Subcutaneous abdominal adipose tissue (tissue), 5 donors: Measurements from ENCODE around the gene DMKN.

Experiments
- H3K27ac ChIP-seq: one replicate; pipeline ENCODE4 v1.7.0; 2013; ENCODE audit warnings: low read depth, mild to moderate bottlenecking, inconsistent platforms, low read length, moderate library complexity
- H3K27me3 ChIP-seq, 5 donors: one replicate each; pipeline ENCODE4 v1.7.0; 2013; ENCODE audit warnings: low read length in 5 of 5, inconsistent platforms in 1 of 5; ENCODE audit not compliant: control insufficient read depth in 5 of 5, insufficient read depth in 4 of 5
- H3K36me3 ChIP-seq, 5 donors: one replicate each; pipeline ENCODE4 v1.7.0; 2013; ENCODE audit warnings: low read length in 5 of 5; ENCODE audit not compliant: control insufficient read depth in 5 of 5, insufficient read depth in 5 of 5
- H3K4me1 ChIP-seq, 5 donors: one replicate each; pipeline ENCODE4 v1.7.0; 2013; ENCODE audit warnings: low read length in 5 of 5, mild to moderate bottlenecking in 3 of 5, moderate library complexity in 1 of 5; ENCODE audit not compliant: control insufficient read depth in 5 of 5, insufficient read depth in 5 of 5
- H3K4me3 ChIP-seq, 5 donors: one replicate each; pipeline ENCODE4 v1.7.0; 2013; ENCODE audit warnings: low read length in 5 of 5, low read depth in 1 of 5
- H3K9ac ChIP-seq, 5 donors: one replicate each; pipeline ENCODE4 v1.7.0; 2013; ENCODE audit warnings: low read length in 5 of 5, mild to moderate bottlenecking in 4 of 5, moderate library complexity in 3 of 5
- H3K9me3 ChIP-seq, 5 donors: one replicate each; pipeline ENCODE4 v1.7.0; 2013; ENCODE audit warnings: low read length in 5 of 5; ENCODE audit not compliant: control insufficient read depth in 5 of 5
- donor health status: healthy.
- donor health status: healthy.
- donor health status: healthy.
- donor health status: healthy.
- donor health status: healthy.

The DMKN gene

DNA sequence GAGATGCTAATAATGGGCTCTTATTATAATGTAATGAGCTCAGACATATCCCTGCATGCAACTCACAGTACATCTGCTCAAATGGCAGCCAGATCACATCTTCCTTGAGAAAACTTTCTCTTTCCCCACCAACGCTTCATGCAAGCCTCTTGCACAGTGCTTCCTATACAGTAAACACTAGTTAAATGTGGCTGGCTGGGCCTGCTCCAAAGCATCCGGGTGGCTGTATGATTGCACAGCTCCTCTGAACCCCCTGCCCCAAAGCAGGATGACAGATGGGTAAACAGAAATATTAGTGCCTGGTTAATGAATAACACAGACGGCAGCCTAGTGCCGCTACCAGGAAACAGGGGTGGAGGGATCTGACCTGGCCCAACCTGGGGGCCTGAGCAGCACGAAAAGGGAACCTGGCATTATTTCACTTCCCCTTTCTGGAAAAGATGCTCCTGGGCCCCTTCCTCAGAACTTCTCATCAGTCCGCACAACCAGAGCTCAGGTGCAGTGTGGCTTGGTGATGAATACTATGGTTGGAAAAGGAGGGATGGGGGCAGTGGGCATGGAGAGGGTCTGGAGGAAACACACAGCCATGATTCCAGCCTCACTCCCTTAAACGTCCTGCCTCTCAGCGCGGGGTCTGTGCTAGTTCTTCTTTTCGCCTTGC lies 54.6 kb downstream of the DMKN start:
- Histone ChIP-seq H3K9me3 (no peaks in the 10 kb centered on the region), H3K27me3 (no peaks in the 10 kb centered on the region), H3K36me3 (no peaks in the 10 kb centered on the region), H3K4me3 (peak overlapping the region in 3 of 5 donors; percentile 27 to 54 (median 31)), H3K9ac (peak overlapping the region; percentile 27 to 84 (median 57)), H3K4me1 (peaks cover 23 to 64% (median 46%) of the 10 kb centered on the region in 5 donors), H3K27ac (peak overlapping the region; percentile 96)

- H3K27ac ChIP-seq: peak overlapping the region; percentile 96
- H3K36me3 ChIP-seq: no peaks in the 10 kb centered on the region
- H3K4me3 ChIP-seq: no peak overlapping the region
- no peaks in the 10 kb centered on the region for H3K27me3 ChIP-seq
- no peaks in the 10 kb centered on the region for H3K9me3 ChIP-seq
- H3K9ac ChIP-seq: peak overlapping the region in 1 of 5 donors; percentile 57
- peaks cover 23 to 57% (median 46%) of the 10 kb centered on the region in 5 donors for H3K4me1 ChIP-seq
Measured at GRCh38 chr19:35458192-35458591, 55.3 kb downstream of the DMKN start.

GRCh38 chr19:35457173-35457572 lies 56.3 kb downstream of the DMKN start:
- Histone ChIP-seq H3K36me3 (no peaks in the 10 kb centered on the region), H3K9ac (peak overlapping the region in 1 of 5 donors; percentile 45), H3K27me3 (no peaks in the 10 kb centered on the region), H3K27ac (peak overlapping the region; percentile 96), H3K4me1 (peaks cover 23 to 49% (median 43%) of the 10 kb centered on the region in 5 donors), H3K4me3 (no peak overlapping the region), H3K9me3 (no peaks in the 10 kb centered on the region)

DNA sequence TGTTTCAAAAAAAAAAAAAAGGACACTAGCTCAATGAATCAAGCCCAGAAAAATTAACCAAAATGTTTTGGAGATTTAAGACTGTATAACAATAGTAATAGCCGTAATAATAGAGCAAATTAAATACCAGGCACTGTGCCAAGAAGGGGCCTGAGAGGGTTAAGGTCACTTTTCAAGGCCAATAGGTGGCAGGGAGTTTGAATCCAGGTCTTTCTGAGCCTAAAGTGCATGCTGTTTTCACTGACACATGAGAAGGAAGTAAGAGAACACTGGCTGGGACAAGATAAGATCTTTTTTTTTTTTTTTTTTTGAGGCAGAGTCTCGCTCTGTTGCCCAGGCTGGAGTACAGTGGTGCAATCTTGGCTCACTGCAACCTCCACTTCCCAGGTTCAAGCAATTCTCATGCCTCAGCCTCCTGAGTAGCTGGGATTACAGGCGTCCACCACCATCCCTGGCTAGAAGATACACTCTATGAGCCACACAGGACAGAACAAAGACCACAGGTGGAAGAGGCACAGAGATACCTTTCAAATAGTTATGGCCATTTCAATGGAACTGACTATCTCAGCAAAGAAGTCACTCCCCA lies 57.7 kb downstream of the DMKN start:
- Histone ChIP-seq H3K4me3 (no peak overlapping the region), H3K27me3 (no peaks in the 10 kb centered on the region), H3K9ac (no peak overlapping the region), H3K4me1 (peaks cover 18 to 39% (median 33%) of the 10 kb centered on the region in 5 donors), H3K27ac (no peak overlapping the region), H3K36me3 (no peaks in the 10 kb centered on the region), H3K9me3 (no peaks in the 10 kb centered on the region)

DNA sequence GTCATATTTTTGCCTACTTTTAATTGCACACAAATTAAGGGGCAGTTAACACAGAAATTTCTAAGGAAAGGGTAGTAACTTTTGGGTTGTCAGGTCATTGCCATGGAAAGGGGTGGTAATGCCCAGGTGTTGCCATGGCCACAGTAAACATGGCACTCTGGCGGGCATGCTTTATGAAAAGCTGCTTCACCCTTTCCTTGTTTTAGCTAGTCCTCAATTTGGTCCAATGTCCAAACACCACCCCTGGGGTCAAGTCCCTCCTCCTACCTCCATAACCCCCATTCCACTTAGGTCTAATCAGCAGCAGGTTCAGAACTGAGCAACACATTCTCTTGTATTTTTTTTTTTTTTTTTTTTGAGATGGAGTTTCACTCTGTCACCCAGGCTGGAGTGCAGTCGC lies 58.8 kb downstream of the DMKN start:
- Histone ChIP-seq H3K27ac (no peak overlapping the region), H3K4me1 (peaks cover 10 to 37% (median 30%) of the 10 kb centered on the region in 5 donors), H3K9ac (no peak overlapping the region), H3K9me3 (no peaks in the 10 kb centered on the region), H3K27me3 (no peaks in the 10 kb centered on the region), H3K36me3 (no peaks in the 10 kb centered on the region), H3K4me3 (no peak overlapping the region)

DNA sequence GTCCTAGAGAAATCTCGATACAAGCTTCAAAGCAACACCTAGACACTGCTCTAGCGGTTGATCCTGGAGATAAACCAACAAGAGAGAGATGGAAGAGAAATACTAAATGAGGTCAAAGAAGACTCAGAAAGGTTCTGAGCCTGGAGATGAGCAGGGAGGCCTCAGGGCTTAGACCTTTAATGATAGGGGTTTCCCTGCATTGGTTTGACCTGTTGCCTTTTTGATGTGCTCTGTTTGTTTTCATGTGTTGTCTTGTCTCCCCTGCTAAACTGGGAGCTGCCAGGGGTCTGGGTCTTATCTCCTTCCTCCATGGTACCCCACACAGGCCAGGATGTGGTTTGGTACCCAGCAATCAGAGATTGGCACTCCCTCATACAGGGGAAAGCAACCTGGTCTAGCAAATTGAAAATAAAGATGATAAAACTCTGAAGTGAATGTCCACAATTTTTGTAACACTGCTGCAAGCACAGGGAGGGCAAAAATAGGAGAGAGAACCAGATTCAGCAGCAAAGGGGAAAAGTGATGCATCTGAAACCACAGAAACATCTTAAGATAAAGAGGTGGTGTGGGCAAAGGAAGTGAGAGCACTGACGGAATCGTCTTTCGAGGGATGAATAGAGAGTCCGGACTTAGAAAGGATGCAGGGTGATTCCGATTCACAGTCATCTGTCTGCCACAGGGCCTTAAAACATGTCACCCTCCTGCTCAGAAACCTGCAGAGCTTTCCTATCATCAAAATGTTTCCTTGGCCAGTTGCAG lies 61.9 kb downstream of the DMKN start:
- Histone ChIP-seq H3K36me3 (no peaks in the 10 kb centered on the region), H3K9me3 (no peaks in the 10 kb centered on the region), H3K27me3 (peaks cover 0 to 3% (median 0%) of the 10 kb centered on the region in 5 donors), H3K4me1 (peaks cover 7 to 42% (median 31%) of the 10 kb centered on the region in 5 donors), H3K27ac (no peak overlapping the region), H3K9ac (no peak overlapping the region), H3K4me3 (no peak overlapping the region)

DNA sequence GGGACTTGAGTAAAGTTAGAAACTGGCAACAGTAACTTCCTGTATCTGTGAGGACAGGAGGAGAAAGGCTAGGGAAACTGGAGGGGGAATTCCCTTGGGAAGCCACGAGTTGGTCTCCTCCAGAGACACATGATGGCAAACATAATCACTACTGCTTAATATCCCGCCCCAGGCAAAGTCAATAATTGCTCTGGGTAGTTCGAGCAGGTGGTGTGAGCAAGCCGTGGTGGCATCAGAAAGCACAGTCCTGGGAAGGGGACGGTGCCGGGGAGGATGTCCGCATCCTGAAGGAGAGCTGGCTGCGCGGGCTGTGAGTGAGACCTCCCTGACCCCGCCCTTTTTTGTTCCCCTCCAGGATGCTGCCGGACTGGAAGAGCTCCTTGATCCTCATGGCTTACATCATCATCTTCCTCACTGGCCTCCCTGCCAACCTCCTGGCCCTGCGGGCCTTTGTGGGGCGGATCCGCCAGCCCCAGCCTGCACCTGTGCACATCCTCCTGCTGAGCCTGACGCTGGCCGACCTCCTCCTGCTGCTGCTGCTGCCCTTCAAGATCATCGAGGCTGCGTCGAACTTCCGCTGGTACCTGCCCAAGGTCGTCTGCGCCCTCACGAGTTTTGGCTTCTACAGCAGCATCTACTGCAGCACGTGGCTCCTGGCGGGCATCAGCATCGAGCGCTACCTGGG lies 63.9 kb downstream of the DMKN start:
- peak overlapping the region in 1 of 5 donors; percentile 30 for H3K9ac ChIP-seq
- H3K4me3 ChIP-seq: peak overlapping the region in 3 of 5 donors; percentile 26 to 40 (median 29)
- peaks cover 7 to 46% (median 31%) of the 10 kb centered on the region in 5 donors for H3K4me1 ChIP-seq
- H3K36me3 ChIP-seq: no peaks in the 10 kb centered on the region
- H3K9me3 ChIP-seq: no peaks in the 10 kb centered on the region
- H3K27ac ChIP-seq: peak overlapping the region; percentile 10
- H3K27me3 ChIP-seq: peaks cover 0 to 3% (median 0%) of the 10 kb centered on the region in 5 donors

DNA sequence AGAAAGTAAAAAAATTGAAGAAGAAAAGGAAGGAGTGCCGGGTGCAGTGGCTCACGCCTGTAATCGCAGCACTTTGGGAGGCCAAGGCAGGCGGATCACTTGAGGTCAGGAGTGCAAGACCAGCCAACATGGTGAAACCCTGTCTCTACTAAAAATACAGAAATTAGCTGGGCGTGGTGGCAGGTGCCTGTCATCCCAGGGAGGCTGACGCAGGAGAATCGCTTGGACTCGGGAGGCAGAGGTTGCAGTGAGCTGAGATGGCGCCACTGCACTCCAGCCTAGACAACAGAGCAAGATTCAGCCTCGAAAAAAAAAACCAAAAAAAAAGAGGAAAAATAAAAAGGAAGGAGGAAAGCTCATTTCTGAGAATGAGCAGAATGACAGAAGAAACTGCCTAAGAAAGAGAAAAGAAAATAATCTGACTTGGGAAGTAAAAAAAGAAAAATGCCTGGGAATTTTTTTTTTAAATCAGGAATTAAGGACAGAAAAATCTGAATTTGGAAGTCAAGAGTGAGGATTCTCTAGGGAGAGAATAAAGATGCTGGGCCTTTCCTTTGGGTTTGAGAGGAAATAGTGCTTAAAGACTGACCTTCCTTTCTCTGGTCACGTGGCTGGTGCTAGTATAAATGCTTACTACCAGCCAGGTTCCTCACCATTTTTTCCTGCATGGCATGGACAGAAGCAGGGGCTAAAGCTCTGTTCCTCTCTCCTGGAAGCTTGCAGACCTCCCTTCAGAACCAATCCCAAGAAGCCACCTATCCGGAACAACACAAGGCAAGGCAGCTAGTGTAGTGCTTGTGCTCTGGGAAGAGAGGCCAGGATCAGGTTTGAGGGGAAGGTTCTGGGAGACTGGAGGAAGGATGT lies 65.6 kb downstream of the DMKN start, which contains the start of gene FFAR2:
Gene FFAR2, plus strand, starts transcription at position 652 of the 864 bp plus-strand sequence. CDS start 1,458 bp downstream, outside the sequence.
- Histone ChIP-seq H3K36me3 (no peaks in the 10 kb centered on the region), H3K27ac (peak within 1 kb of the TSS; percentile 10), H3K4me1 (peaks cover 7 to 46% (median 31%) of the 10 kb centered on the region in 5 donors), H3K4me3 (peak within 1 kb of the TSS in 4 of 5 donors; percentile 11 to 40 (median 28)), H3K27me3 (peaks cover 0 to 3% (median 0%) of the 10 kb centered on the region in 5 donors), H3K9me3 (no peaks in the 10 kb centered on the region), H3K9ac (peak within 1 kb of the TSS in 2 of 5 donors; percentile 30 to 35)
